HEK293 (cell line): ENCODE measurements around the gene GRIK2.

Experiments used
- CTCF ChIA-PET: fragments of 350-600 bp; formaldehyde crosslinking; extraction: SDS; loops from one replicate; lab custom pipeline; 2021; ENCODE audit warnings: antibody characterized with exemption; lab: Yijun Ruan, JAX
- POLR2A ChIA-PET: fragments of 300-600 bp; formaldehyde crosslinking; extraction: SDS; loops from one replicate; lab custom pipeline; 2020; ENCODE audit warnings: antibody characterized with exemption, inconsistent platforms; lab: Yijun Ruan, JAX
- H3K27ac ChIP-seq: fragments of 200-500 bp; sonication (Bioruptor generic); 2 replicates; pipeline ENCODE4 v1.5.1; 2014; ENCODE audit warnings: low read depth, low read length, control low read depth, inconsistent platforms; ENCODE audit errors: extremely low read depth
- H3K36me3 ChIP-seq, 2 experiments: fragments of 200-500 bp in 1 of 2; sonication (Bioruptor generic) in 1 of 2; 1 replicate in 1 of 2; 2 replicates in 1 of 2; pipeline ENCODE4 v1.5.1; 2014 to 2017; ENCODE audit warnings: inconsistent platforms in 2 of 2, low read length in 2 of 2; ENCODE audit not compliant: control insufficient read depth in 2 of 2, insufficient read depth in 1 of 2
- H3K4me1 ChIP-seq: fragments of 200-500 bp; sonication (Bioruptor generic); 2 replicates; pipeline ENCODE4 v1.5.1; 2014; ENCODE audit warnings: mild to moderate bottlenecking, low read length, inconsistent platforms; ENCODE audit not compliant: control insufficient read depth, insufficient read depth
- H3K4me3 ChIP-seq: 2 replicates; pipeline ENCODE4 v1.5.1; 2011; ENCODE audit warnings: low read depth, mild to moderate bottlenecking, control low read depth, low read length, moderate library complexity
- H3K9me3 ChIP-seq: fragments of 200-500 bp; sonication (Bioruptor generic); 2 replicates; pipeline ENCODE4 v1.5.1; 2014; ENCODE audit warnings: low read depth, low read length, inconsistent platforms; ENCODE audit not compliant: control insufficient read depth, insufficient read depth
- FEZF1 ChIP-seq: fragments of 450-650 bp; formaldehyde crosslinking; IDR thresholded peaks from 2 replicates; pipeline ENCODE4 v1.5.1; 2016; ENCODE audit warnings: missing biosample characterization, missing genetic modification characterization
- GLIS1 ChIP-seq: fragments of 450-650 bp; formaldehyde crosslinking; IDR thresholded peaks from 2 replicates; pipeline ENCODE4 v1.5.1; 2016; ENCODE audit warnings: missing biosample characterization, missing genetic modification characterization
- GLIS2 ChIP-seq: fragments of 450-650 bp; formaldehyde crosslinking; IDR thresholded peaks from 2 replicates; pipeline ENCODE4 v1.5.1; 2016; ENCODE audit warnings: missing biosample characterization, missing genetic modification characterization
- IKZF3 ChIP-seq: fragments of 450-650 bp; IDR thresholded peaks from 2 replicates; pipeline ENCODE4 v1.5.0; 2018; ENCODE audit warnings: missing biosample characterization, mild to moderate bottlenecking, missing genetic modification characterization, moderate library complexity
- KLF16 ChIP-seq: fragments of 450-650 bp; formaldehyde crosslinking; IDR thresholded peaks from 2 replicates; pipeline ENCODE4 v1.5.1; 2017; ENCODE audit warnings: missing biosample characterization, missing genetic modification characterization
- KLF8 ChIP-seq: fragments of 450-650 bp; formaldehyde crosslinking; IDR thresholded peaks from 2 replicates; pipeline ENCODE4 v1.5.1; 2016; ENCODE audit warnings: missing biosample characterization, missing genetic modification characterization
- PRDM1 ChIP-seq: fragments of 450-650 bp; formaldehyde crosslinking; IDR thresholded peaks from 2 replicates; pipeline ENCODE4; 2016; ENCODE audit warnings: missing biosample characterization, missing genetic modification characterization
- RBAK ChIP-seq: fragments of 450-650 bp; formaldehyde crosslinking; IDR thresholded peaks from 2 replicates; pipeline ENCODE4 v1.5.1; 2016; ENCODE audit warnings: missing biosample characterization, missing genetic modification characterization
- SP2 ChIP-seq: fragments of 450-650 bp; formaldehyde crosslinking; IDR thresholded peaks from 2 replicates; pipeline ENCODE4 v1.5.1; 2016; ENCODE audit warnings: missing biosample characterization, missing genetic modification characterization
- ZBTB17 ChIP-seq: fragments of 450-650 bp; formaldehyde crosslinking; IDR thresholded peaks from 2 replicates; pipeline ENCODE4 v1.5.1; 2016; ENCODE audit warnings: missing biosample characterization, missing genetic modification characterization
- ZFP37 ChIP-seq: fragments of 450-650 bp; formaldehyde crosslinking; IDR thresholded peaks from 2 replicates; pipeline ENCODE4 v1.5.1; 2016; ENCODE audit warnings: missing biosample characterization, missing genetic modification characterization
- ZNF24 ChIP-seq: fragments of 450-650 bp; formaldehyde crosslinking; IDR thresholded peaks from 2 replicates; pipeline ENCODE4 v1.5.1; 2016; ENCODE audit warnings: missing biosample characterization, missing genetic modification characterization
- ZNF266 ChIP-seq: fragments of 450-650 bp; formaldehyde crosslinking; IDR thresholded peaks from 2 replicates; pipeline ENCODE4 v1.5.1; 2016; ENCODE audit warnings: missing biosample characterization, missing genetic modification characterization, low read depth
- ZNF292 ChIP-seq: fragments of 450-650 bp; formaldehyde crosslinking; IDR thresholded peaks from 2 replicates; pipeline ENCODE4 v1.5.1; 2016; ENCODE audit warnings: low read depth, missing biosample characterization, missing genetic modification characterization, borderline replicate concordance
- ZNF404 ChIP-seq: fragments of 450-650 bp; formaldehyde crosslinking; IDR thresholded peaks from 2 replicates; pipeline ENCODE4 v1.5.1; 2017; ENCODE audit warnings: missing biosample characterization, missing genetic modification characterization
- ZNF416 ChIP-seq: fragments of 450-650 bp; formaldehyde crosslinking; IDR thresholded peaks from 2 replicates; pipeline ENCODE4 v1.5.1; 2016; ENCODE audit warnings: missing biosample characterization, missing genetic modification characterization
- ZNF514 ChIP-seq: fragments of 450-650 bp; formaldehyde crosslinking; IDR thresholded peaks from 2 replicates; pipeline ENCODE4 v1.5.1; 2016; ENCODE audit warnings: missing biosample characterization, missing genetic modification characterization
- ZNF549 ChIP-seq: fragments of 450-650 bp; IDR thresholded peaks from 2 replicates; pipeline ENCODE4 v1.5.1; 2018; ENCODE audit warnings: missing biosample characterization, missing genetic modification characterization, mild to moderate bottlenecking, inconsistent platforms, moderate library complexity
- ZNF560 ChIP-seq: fragments of 450-650 bp; formaldehyde crosslinking; IDR thresholded peaks from 2 replicates; pipeline ENCODE4 v1.5.1; 2017; ENCODE audit warnings: missing biosample characterization, missing genetic modification characterization, borderline replicate concordance
- ZNF585B ChIP-seq: fragments of 450-650 bp; formaldehyde crosslinking; IDR thresholded peaks from 2 replicates; pipeline ENCODE4 v1.5.1; 2016; ENCODE audit warnings: missing biosample characterization, missing genetic modification characterization
- ZNF621 ChIP-seq: fragments of 450-650 bp; formaldehyde crosslinking; IDR thresholded peaks from 2 replicates; pipeline ENCODE4 v1.5.1; 2017; ENCODE audit warnings: missing biosample characterization, missing genetic modification characterization
- ZNF626 ChIP-seq: fragments of 450-650 bp; sonication (Bioruptor Pico); formaldehyde crosslinking; IDR thresholded peaks from 2 replicates; pipeline ENCODE4 v1.5.1; 2018; ENCODE audit warnings: missing biosample characterization, missing genetic modification characterization, inconsistent platforms
- ZNF776 ChIP-seq: fragments of 450-650 bp; formaldehyde crosslinking; IDR thresholded peaks from 2 replicates; pipeline ENCODE4 v1.5.0; 2017; ENCODE audit warnings: missing biosample characterization, missing genetic modification characterization, borderline replicate concordance
- ZNF777 ChIP-seq: fragments of 450-650 bp; formaldehyde crosslinking; IDR thresholded peaks from 2 replicates; pipeline ENCODE4 v1.5.1; 2017; ENCODE audit warnings: missing biosample characterization, missing genetic modification characterization, borderline replicate concordance
- ZNF791 ChIP-seq: fragments of 450-650 bp; formaldehyde crosslinking; IDR thresholded peaks from 2 replicates; pipeline ENCODE4 v1.5.1; 2016; ENCODE audit warnings: missing biosample characterization, missing genetic modification characterization
- ZNF837 ChIP-seq: fragments of 450-650 bp; formaldehyde crosslinking; IDR thresholded peaks from 2 replicates; pipeline ENCODE4 v1.5.1; 2016; ENCODE audit warnings: missing biosample characterization, missing genetic modification characterization
- TF ChIP-seq, protein P1 (sequence below): fragments of 450-650 bp; formaldehyde crosslinking; IDR thresholded peaks from 2 replicates; pipeline ENCODE4 v1.5.1; 2017; ENCODE audit warnings: missing biosample characterization, missing genetic modification characterization
- TF ChIP-seq, protein P2 (sequence below): fragments of 450-650 bp; formaldehyde crosslinking; IDR thresholded peaks from 2 replicates; pipeline ENCODE4 v1.5.1; 2016; ENCODE audit warnings: missing biosample characterization, missing genetic modification characterization

Gene GRIK2

DNA sequence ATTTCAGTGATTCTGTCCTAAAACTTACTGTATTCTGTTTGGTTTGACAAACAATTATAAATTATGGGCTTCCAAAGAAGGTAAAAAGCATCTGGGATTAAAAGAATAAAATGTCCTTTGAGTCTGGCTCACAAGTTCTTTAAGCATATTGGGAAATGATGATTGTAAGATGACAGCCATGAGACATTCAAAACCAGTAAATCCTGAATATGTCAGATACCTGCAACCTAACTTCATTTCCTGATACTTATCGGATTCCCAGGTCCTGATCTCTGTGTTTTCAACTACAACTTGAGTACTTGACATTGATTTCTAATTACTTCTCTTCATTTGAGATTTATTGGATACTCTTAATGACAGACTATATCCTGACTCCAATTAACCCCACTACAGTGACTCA lies 446.6 kb downstream of the GRIK2 start:
- TF ChIP-seq, protein P1, sequence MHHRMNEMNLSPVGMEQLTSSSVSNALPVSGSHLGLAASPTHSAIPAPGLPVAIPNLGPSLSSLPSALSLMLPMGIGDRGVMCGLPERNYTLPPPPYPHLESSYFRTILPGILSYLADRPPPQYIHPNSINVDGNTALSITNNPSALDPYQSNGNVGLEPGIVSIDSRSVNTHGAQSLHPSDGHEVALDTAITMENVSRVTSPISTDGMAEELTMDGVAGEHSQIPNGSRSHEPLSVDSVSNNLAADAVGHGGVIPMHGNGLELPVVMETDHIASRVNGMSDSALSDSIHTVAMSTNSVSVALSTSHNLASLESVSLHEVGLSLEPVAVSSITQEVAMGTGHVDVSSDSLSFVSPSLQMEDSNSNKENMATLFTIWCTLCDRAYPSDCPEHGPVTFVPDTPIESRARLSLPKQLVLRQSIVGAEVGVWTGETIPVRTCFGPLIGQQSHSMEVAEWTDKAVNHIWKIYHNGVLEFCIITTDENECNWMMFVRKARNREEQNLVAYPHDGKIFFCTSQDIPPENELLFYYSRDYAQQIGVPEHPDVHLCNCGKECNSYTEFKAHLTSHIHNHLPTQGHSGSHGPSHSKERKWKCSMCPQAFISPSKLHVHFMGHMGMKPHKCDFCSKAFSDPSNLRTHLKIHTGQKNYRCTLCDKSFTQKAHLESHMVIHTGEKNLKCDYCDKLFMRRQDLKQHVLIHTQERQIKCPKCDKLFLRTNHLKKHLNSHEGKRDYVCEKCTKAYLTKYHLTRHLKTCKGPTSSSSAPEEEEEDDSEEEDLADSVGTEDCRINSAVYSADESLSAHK (tag by site-specific recombination) = no peak
- TF ChIP-seq, all 188 proteins: peak for 0
- POLR2A ChIA-PET = no interaction called here
- CTCF ChIA-PET = no interaction called here

GRCh38 chr6:101845172-101845571 lies 451.7 kb downstream of the GRIK2 start:
- H3K27ac ChIP-seq = no peak overlapping the region
- POLR2A ChIA-PET = no interaction called here
- no peak overlapping the region for H3K4me3 ChIP-seq
- no peak for TF ChIP-seq ZBTB17 (tag by site-specific recombination)
- TF ChIP-seq, protein P2, sequence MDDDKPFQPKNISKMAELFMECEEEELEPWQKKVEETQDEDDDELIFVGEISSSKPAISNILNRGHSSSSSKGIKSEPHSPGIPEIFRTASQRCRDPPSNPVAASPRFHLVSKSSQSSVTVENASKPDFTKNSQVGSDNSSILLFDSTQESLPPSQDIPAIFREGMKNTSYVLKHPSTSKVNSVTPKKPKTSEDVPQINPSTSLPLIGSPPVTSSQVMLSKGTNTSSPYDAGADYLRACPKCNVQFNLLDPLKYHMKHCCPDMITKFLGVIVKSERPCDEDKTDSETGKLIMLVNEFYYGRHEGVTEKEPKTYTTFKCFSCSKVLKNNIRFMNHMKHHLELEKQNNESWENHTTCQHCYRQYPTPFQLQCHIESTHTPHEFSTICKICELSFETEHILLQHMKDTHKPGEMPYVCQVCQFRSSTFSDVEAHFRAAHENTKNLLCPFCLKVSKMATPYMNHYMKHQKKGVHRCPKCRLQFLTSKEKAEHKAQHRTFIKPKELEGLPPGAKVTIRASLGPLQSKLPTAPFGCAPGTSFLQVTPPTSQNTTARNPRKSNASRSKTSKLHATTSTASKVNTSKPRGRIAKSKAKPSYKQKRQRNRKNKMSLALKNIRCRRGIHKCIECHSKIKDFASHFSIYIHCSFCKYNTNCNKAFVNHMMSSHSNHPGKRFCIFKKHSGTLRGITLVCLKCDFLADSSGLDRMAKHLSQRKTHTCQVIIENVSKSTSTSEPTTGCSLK (tag by site-specific recombination) = no peak
- TF ChIP-seq FEZF1 (tag by site-specific recombination) = no peak
- no peak for TF ChIP-seq ZNF266 (tag by site-specific recombination)
- no peak for TF ChIP-seq ZNF777 (tag by site-specific recombination)
- no peak for TF ChIP-seq ZNF560
- TF ChIP-seq ZNF292 = no peak
- TF ChIP-seq ZNF404 (tag by site-specific recombination) = no peak
- no peak for TF ChIP-seq ZNF549
- TF ChIP-seq SP2 = no peak
- TF ChIP-seq PRDM1 (tag by site-specific recombination) = no peak
- no peak for TF ChIP-seq ZNF621 (tag by site-specific recombination)
- no peak for TF ChIP-seq ZNF585B
- TF ChIP-seq ZFP37 (tag by site-specific recombination) = no peak
- no peak for TF ChIP-seq ZNF791
- TF ChIP-seq ZNF776 (tag by site-specific recombination) = no peak
- TF ChIP-seq KLF16 (tag by site-specific recombination) = no peak
- TF ChIP-seq ZNF837 (tag by site-specific recombination) = no peak
- no peak for TF ChIP-seq IKZF3
- TF ChIP-seq, all 188 proteins: peak for 0
- H3K9me3 ChIP-seq = no peaks in the 10 kb centered on the region
- H3K4me1 ChIP-seq = no peaks in the 10 kb centered on the region
- CTCF ChIA-PET = no interaction called here
- no peaks in the 10 kb centered on the region for H3K36me3 ChIP-seq

More for the DNA sequence above, 446.6 kb downstream of the GRIK2 start:
- Histone ChIP-seq H3K9me3 (no peaks in the 10 kb centered on the region), H3K4me3 (no peak overlapping the region), H3K36me3 (no peaks in the 10 kb centered on the region), H3K27ac (no peak overlapping the region), H3K4me1 (no peaks in the 10 kb centered on the region)

- ChIA-PET CTCF (no interaction called here), POLR2A (no interaction called here)
- Histone ChIP-seq H3K4me1 (no peaks in the 10 kb centered on the region), H3K9me3 (no peaks in the 10 kb centered on the region), H3K36me3 (no peaks in the 10 kb centered on the region), H3K27ac (no peak overlapping the region), H3K4me3 (no peak overlapping the region)
- TF ChIP-seq GLIS1 (tag by site-specific recombination) (no peak), ZNF777 (tag by site-specific recombination) (no peak), ZNF416 (tag by site-specific recombination) (no peak), ZNF24 (tag by site-specific recombination) (no peak), RBAK (tag by site-specific recombination) (no peak), GLIS2 (no peak), ZNF626 (tag by site-specific recombination) (no peak), KLF8 (tag by site-specific recombination) (no peak), ZNF514 (tag by site-specific recombination) (no peak)
Observed at GRCh38 chr6:101845621-101846020, 452.1 kb downstream of the GRIK2 start.
